Activated CD8-positive, alpha-beta memory T cell treated with anti-CD3 and anti-CD28 coated beads for 1 hour (primary cell): ENCODE measurements around the gene KIF18B.

ENCODE experiments used
- DNase-seq, 2 donors: peaks; one replicate each; pipeline ENCODE4 v3.0.0-alpha.2; 2020; ENCODE audit warnings: low read depth in 1 of 2; ENCODE audit errors: extremely low read depth in 1 of 2

KIF18B gene

GRCh38 chr17:44884941-44885340 lies 62.6 kb downstream of the KIF18B start:
- no peak for DNase-seq

GRCh38 chr17:44881145-44881544 lies 66.4 kb downstream of the KIF18B start:
- no peak for DNase-seq

GRCh38 chr17:44880062-44880461 lies 67.5 kb downstream of the KIF18B start:
- no peak for DNase-seq

GRCh38 chr17:44879376-44879775 lies 68.2 kb downstream of the KIF18B start:
- DNase-seq, result no peak

- no peak for DNase-seq
These were observed 68.8 kb downstream of the KIF18B start for GRCh38 chr17:44878627-44879221.

- no peak for DNase-seq
These were observed 70.5 kb downstream of the KIF18B start for GRCh38 chr17:44877121-44877520.

- DNase-seq, result no peak
These were observed 71.8 kb downstream of the KIF18B start for GRCh38 chr17:44875761-44876160.
